GM18508 (cell line): ENCODE results near the gene CRACR2A.

Experiments used
- ATAC-seq: cut with Tn5 transposase; IDR thresholded peaks from one replicate; pipeline ENCODE4 v1.9.1; 2021; ENCODE audit warnings: moderate number of reproducible peaks; ENCODE audit not compliant: insufficient read depth, unreplicated experiment

Gene CRACR2A, protein sequence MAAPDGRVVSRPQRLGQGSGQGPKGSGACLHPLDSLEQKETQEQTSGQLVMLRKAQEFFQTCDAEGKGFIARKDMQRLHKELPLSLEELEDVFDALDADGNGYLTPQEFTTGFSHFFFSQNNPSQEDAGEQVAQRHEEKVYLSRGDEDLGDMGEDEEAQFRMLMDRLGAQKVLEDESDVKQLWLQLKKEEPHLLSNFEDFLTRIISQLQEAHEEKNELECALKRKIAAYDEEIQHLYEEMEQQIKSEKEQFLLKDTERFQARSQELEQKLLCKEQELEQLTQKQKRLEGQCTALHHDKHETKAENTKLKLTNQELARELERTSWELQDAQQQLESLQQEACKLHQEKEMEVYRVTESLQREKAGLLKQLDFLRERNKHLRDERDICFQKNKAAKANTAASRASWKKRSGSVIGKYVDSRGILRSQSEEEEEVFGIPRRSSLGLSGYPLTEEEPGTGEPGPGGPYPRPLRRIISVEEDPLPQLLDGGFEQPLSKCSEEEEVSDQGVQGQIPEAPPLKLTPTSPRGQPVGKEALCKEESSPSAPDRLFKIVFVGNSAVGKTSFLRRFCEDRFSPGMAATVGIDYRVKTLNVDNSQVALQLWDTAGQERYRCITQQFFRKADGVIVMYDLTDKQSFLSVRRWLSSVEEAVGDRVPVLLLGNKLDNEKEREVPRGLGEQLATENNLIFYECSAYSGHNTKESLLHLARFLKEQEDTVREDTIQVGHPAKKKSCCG

GRCh38 chr12:3752741-3753486 lies at the start of gene CRACR2A:
Gene CRACR2A, minus strand, starts transcription at chr12:3753109. Its CDS starts 56,110 bp downstream, at chr12:3696999.
- ATAC-seq = no peak

- ATAC-seq = no peak
Observed at GRCh38 chr12:3797531-3798048, 44.7 kb upstream of the CRACR2A start.

GRCh38 chr12:3795492-3796133 lies 42.7 kb upstream of the CRACR2A start:
- no peak for ATAC-seq

GRCh38 chr12:3795066-3795465 lies 42.2 kb upstream of the CRACR2A start:
- ATAC-seq = no peak

GRCh38 chr12:3792623-3793288 lies 39.8 kb upstream of the CRACR2A start:
- no peak for ATAC-seq

DNA sequence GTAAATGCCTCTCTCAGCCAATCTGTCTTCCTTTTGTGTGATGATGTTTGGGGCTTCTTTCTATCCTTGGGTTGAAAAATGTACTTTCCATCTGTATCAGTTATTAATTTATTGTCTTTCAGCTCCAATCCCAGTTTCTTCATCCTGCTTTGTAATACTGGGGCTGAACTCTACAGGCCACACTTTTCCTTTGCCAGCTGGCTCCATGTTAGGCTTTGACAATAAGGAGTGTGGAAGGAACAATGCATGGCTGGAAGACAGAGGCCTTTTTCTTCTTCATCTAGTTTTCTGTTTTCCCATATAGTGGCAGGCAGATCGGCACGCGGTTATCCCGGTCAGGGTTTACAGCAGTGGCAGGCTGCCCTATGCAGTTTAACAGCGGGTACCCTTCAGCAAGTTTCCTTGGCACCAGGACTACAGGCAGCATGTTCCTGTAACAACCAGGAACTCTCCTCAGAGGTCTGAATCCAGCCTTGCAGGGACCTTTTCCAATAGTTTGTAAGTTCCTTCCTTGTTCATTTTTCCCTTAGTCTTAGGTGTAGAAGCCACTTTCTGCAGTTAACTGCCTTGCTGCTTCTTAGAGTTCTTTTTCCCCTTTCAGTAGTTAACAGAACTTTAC lies 38.5 kb upstream of the CRACR2A start:
- ATAC-seq = no peak

GRCh38 chr12:3790642-3791041 lies 37.7 kb upstream of the CRACR2A start:
- no peak for ATAC-seq

DNA sequence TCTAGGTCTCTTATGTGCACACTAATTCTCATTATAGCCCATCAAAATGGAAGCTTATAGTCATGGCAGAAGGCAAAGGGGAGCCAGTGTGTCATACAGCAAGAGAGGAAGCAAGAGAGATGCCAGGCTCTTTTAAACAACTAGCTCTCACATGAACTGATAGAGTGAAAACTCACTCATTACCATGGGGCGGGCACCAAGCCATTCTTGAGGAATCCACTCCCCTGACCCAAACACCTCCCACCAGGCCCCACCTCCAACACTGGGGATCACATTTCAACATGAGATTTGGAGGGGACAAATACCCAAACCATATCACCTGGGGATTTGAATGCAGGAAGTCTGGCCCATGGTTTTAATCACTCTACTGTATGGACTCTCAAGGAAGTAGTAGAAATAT lies 36.9 kb upstream of the CRACR2A start:
- ATAC-seq = no peak

DNA sequence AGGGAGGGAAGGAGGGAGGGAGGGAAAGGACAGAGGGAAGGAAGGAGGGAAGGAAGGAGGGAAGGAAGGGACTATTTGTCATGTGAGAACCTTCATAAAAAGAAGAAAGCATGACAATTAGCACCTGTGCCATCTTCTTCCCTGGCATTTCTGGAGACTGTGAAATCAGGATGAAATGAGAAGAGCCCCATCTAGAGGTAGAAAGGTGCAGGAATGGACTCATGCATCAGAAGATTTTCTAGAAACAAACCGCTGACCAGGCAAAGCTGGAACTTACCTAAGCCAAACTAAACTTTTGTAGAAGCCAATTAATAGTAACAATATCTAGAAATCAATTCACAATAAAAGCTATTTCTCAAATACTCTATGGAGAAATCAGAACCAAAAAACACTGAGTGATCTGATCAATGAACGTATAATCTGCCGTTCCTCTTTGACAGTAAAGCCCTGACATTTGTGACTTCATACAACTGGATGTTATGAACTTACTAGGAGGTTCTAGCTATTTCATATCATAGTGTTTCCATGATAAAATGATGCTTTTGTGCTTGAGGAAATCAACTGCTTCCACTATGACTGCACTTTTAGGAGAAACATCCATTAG lies 24.4 kb upstream of the CRACR2A start:
- ATAC-seq = no peak

GRCh38 chr12:3775385-3776035 lies 22.6 kb upstream of the CRACR2A start:
- no peak for ATAC-seq

DNA sequence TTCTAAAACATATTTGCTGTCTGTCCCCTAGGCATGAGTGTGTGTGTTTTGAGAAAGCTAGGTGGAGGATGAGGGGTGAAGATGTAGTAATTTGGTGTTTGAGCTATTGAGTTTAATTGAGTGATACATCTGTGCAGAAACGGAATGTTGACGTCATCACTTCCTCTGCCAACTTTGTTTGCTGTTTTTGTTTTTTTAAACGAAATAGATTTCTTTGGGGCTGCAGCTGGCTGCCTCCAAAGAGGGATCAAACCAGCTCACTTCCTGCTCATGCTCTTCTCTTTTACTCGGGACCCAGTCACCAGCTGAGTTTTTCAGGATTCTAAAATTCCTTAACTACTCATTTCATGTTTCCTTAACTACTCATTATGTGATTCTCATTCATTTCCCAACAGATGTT lies 19.5 kb upstream of the CRACR2A start:
- no peak for ATAC-seq

GRCh38 chr12:3771853-3772252 lies 18.9 kb upstream of the CRACR2A start:
- ATAC-seq = no peak

- no peak for ATAC-seq
Observed at GRCh38 chr12:3770891-3771290, 18.0 kb upstream of the CRACR2A start.

- no peak for ATAC-seq
Observed at GRCh38 chr12:3768911-3769447, 16.1 kb upstream of the CRACR2A start.

DNA sequence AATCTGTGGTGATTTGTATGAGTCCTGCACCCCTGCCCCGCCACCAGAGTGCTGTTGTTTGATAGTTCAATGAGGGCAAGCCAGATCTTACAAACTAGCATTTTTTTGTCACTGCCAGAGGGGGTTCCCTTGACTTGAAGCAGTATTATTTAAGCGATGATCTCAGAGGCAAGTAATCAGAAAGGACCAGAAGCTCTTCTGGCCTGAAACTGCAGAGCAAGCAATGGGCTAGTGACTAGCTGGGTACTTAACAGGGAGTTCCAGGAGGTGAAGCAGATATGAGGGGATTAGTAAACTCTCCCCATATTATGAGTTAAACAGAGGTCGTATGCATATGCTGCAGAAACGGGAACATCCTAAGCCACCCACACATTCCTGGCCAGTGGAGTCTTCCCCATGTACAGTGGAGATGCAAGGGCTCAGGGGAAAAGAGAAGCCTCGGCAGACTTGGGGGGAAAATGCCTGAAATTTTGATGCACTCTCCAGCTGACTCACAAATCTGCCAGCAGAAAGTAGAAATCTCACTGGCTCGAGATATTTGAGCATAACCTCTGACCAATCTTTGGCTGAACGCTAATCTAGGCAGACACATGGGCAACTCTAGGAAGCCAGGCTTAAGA lies 8.3 kb upstream of the CRACR2A start:
- ATAC-seq = no peak

GRCh38 chr12:3759878-3760277 lies 7.0 kb upstream of the CRACR2A start:
- no peak for ATAC-seq

DNA sequence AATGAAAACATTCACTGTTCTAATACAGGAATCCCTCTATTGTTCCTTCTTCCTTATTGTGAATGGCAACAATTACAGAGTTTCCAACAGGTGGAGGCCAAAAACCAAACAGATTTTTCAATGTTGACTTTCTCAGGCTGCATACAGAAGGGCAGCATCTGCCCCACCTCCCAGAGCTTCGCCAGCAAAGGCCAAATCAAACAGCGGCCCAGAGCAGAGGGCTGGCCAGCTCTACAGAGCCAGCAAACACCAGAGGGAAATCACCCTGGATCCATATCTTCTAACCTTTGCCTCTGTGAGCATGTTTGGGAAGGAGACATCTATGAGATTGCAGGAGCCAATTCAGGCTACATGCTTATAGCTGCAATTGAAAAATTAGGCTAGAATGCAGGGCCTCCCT lies 4.4 kb upstream of the CRACR2A start:
- ATAC-seq = no peak

GRCh38 chr12:3755898-3756297 lies 3.0 kb upstream of the CRACR2A start:
- ATAC-seq = no peak
